Stimulated activated CD4-positive, alpha-beta T cell treated with anti-CD3 and anti-CD28 coated beads, Interleukin-1b, Interleukin-23, amount 100 ng/mL, for 24 hours (primary cell): Measurements from ENCODE around the gene ANKRD35.
"Not testable (repeated sequence)": the region's sequence is repeated elsewhere in the genome, so short reads cannot be mapped to it uniquely, and the experiment has no call there.

ENCODE experiments used
- DNase-seq, 4 experiments: peaks; one replicate each; pipeline ENCODE4 v3.0.0-alpha.2; 2020; ENCODE audit warnings: low read depth in 4 of 4, low spot score in 1 of 4

ANKRD35 gene

GRCh38 chr1:145885738-145886287, at the start of gene ANKRD35:
Gene ANKRD35, minus strand, starts transcription at chr1:145885866. Its CDS starts 108 bp downstream, at chr1:145885758.
- DNase-seq: peak; percentile 68 to 85 (median 76)

GRCh38 chr1:145932522-145933009, 46.9 kb upstream of the ANKRD35 start:
- not testable (repeated sequence) for DNase-seq

GRCh38 chr1:145927916-145928643, 42.4 kb upstream of the ANKRD35 start:
- no peak for DNase-seq

- peak; percentile 75 to 90 (median 80) for DNase-seq
Measured at GRCh38 chr1:145927063-145927886, 41.6 kb upstream of the ANKRD35 start, which contains the start of gene RBM8A. Gene RBM8A, minus strand, starts transcription at chr1:145927484. Its CDS starts 58 bp downstream, at chr1:145927426.

GRCh38 chr1:145926686-145927062, 41.0 kb upstream of the ANKRD35 start:
- DNase-seq: peak in 3 of 4 experiments; percentile 18 to 48 (median 32)

GRCh38 chr1:145922266-145922665, 36.6 kb upstream of the ANKRD35 start:
- no peak for DNase-seq

GRCh38 chr1:145920297-145920696, 34.6 kb upstream of the ANKRD35 start:
- DNase-seq: not testable (repeated sequence)

GRCh38 chr1:145918992-145919939, 33.6 kb upstream of the ANKRD35 start:
- no peak for DNase-seq

GRCh38 chr1:145918144-145918991, 32.7 kb upstream of the ANKRD35 start, which contains the start of gene PEX11B:
Gene PEX11B, minus strand, starts transcription at chr1:145918717. Its CDS starts 29 bp downstream, at chr1:145918688.
- DNase-seq: peak; percentile 76 to 90 (median 84)

- no peak for DNase-seq
Measured at GRCh38 chr1:145917595-145917994, 31.9 kb upstream of the ANKRD35 start.

- no peak for DNase-seq
Measured at GRCh38 chr1:145916745-145917144, 31.1 kb upstream of the ANKRD35 start.

GRCh38 chr1:145912128-145912641, 26.5 kb upstream of the ANKRD35 start:
- DNase-seq: no peak

- no peak for DNase-seq
Measured at GRCh38 chr1:145908653-145909052, 23.0 kb upstream of the ANKRD35 start.

- DNase-seq: no peak
Measured at GRCh38 chr1:145906954-145907753, 21.5 kb upstream of the ANKRD35 start.

GRCh38 chr1:145901312-145902021, 15.8 kb upstream of the ANKRD35 start:
- no peak for DNase-seq

GRCh38 chr1:145898756-145899155, 13.1 kb upstream of the ANKRD35 start:
- no peak for DNase-seq

GRCh38 chr1:145897969-145898368, 12.3 kb upstream of the ANKRD35 start:
- DNase-seq: no peak

- no peak for DNase-seq
Measured at GRCh38 chr1:145895471-145895870, 9.8 kb upstream of the ANKRD35 start.
